HG03045 (cell line): ENCODE data around the gene OMD.
"Not testable (repeated sequence)": the region's sequence is repeated elsewhere in the genome, so short reads cannot be mapped to it uniquely, and the experiment has no call there.

Experiments
- ATAC-seq: cut with Tn5 transposase; IDR thresholded peaks from one replicate; pipeline ENCODE4 v1.9.1; 2021; ENCODE audit warnings: mild to moderate bottlenecking, moderate library complexity; ENCODE audit not compliant: unreplicated experiment

OMD gene

GRCh38 chr9:92414566-92414965 lies 9.7 kb downstream of the OMD start:
- no peak for ATAC-seq

- not testable (repeated sequence) for ATAC-seq
Observed at GRCh38 chr9:92411157-92411556, 13.1 kb downstream of the OMD start.

- no peak for ATAC-seq
Observed at GRCh38 chr9:92408747-92409478, 15.4 kb downstream of the OMD start.

GRCh38 chr9:92407818-92408217 lies 16.5 kb downstream of the OMD start:
- no peak for ATAC-seq

- ATAC-seq, result peak; percentile 69
Observed at GRCh38 chr9:92406477-92406876, 17.8 kb downstream of the OMD start.

GRCh38 chr9:92405818-92406217 lies 18.5 kb downstream of the OMD start:
- ATAC-seq, result no peak

GRCh38 chr9:92404042-92404836 lies 20.0 kb downstream of the OMD start, which contains the start of gene OGN:
Gene OGN (minus strand): TSS chr9:92404578. CDS start chr9:92403407, 1,171 bp downstream.
- no peak for ATAC-seq

- no peak for ATAC-seq
Observed at GRCh38 chr9:92402826-92403745, 21.2 kb downstream of the OMD start.

GRCh38 chr9:92402360-92402759 lies 21.9 kb downstream of the OMD start:
- ATAC-seq, result no peak

- ATAC-seq, result no peak
Observed at GRCh38 chr9:92397853-92398252, 26.4 kb downstream of the OMD start.

GRCh38 chr9:92395617-92396016 lies 28.7 kb downstream of the OMD start:
- no peak for ATAC-seq

- ATAC-seq, result no peak
Observed at GRCh38 chr9:92393686-92394085, 30.6 kb downstream of the OMD start.

GRCh38 chr9:92392690-92393089 lies 31.6 kb downstream of the OMD start:
- ATAC-seq, result no peak

- ATAC-seq, result no peak
Observed at GRCh38 chr9:92385953-92386352, 38.3 kb downstream of the OMD start.

- no peak for ATAC-seq
Observed at GRCh38 chr9:92385477-92385876, 38.8 kb downstream of the OMD start.

GRCh38 chr9:92385001-92385400 lies 39.3 kb downstream of the OMD start:
- no peak for ATAC-seq

- ATAC-seq, result no peak
Observed at GRCh38 chr9:92384375-92384774, 39.9 kb downstream of the OMD start.

- ATAC-seq, result no peak
Observed at GRCh38 chr9:92381775-92382174, 42.5 kb downstream of the OMD start.

- no peak for ATAC-seq
Observed at GRCh38 chr9:92380603-92381002, 43.7 kb downstream of the OMD start.

GRCh38 chr9:92378865-92379560 lies 45.3 kb downstream of the OMD start:
- no peak for ATAC-seq

- no peak for ATAC-seq
Observed at GRCh38 chr9:92377876-92378275, 46.4 kb downstream of the OMD start.
